LHCN-M2 (cell line): ENCODE data around the gene SV2A. TPM values are rescaled to one million over a fixed set of nuclear protein-coding genes. Genes with fewer than 3 reads are reported as not detected.
"Not testable (repeated sequence)": the region's sequence is repeated elsewhere in the genome, so short reads cannot be mapped to it uniquely, and the experiment has no call there.

Experiments used
- DNase-seq: peaks from one replicate; pipeline ENCODE4 v3.0.0-alpha.2; 2012; ENCODE audit warnings: low read depth
- total RNA-seq: library from RNA; depleted of rRNA; stranded (reverse); fragments of >200 nt; gene quantifications from 2 replicates; pipeline ENCODE4 v1.2.3, GENCODE V29; 2014; rRNA removed

SV2A gene
- total RNA-seq, 1 experiment from 2014 or later: 23.5 TPM

GRCh38 chr1:149886396-149887195 lies 31.0 kb downstream of the SV2A start:
- DNase-seq: peak; percentile 99

GRCh38 chr1:149886121-149886395 lies 31.6 kb downstream of the SV2A start:
- not testable (repeated sequence) for DNase-seq

GRCh38 chr1:149885339-149886120 lies 32.1 kb downstream of the SV2A start:
- peak; percentile 91 for DNase-seq

- DNase-seq: peak; percentile 79
Observed at GRCh38 chr1:149884433-149885338, 33.0 kb downstream of the SV2A start.

- no peak for DNase-seq
Observed at GRCh38 chr1:149883598-149884247, 33.9 kb downstream of the SV2A start.

- no peak for DNase-seq
Observed at GRCh38 chr1:149881876-149882275, 35.8 kb downstream of the SV2A start.

GRCh38 chr1:149879556-149879955 lies 38.1 kb downstream of the SV2A start:
- no peak for DNase-seq

GRCh38 chr1:149877211-149877946 lies 40.3 kb downstream of the SV2A start:
- DNase-seq: no peak

- not testable (repeated sequence) for DNase-seq
Observed at GRCh38 chr1:149873060-149873459, 44.6 kb downstream of the SV2A start.

GRCh38 chr1:149866887-149867286 lies 50.8 kb downstream of the SV2A start:
- not testable (repeated sequence) for DNase-seq

- DNase-seq: not testable (repeated sequence)
Observed at GRCh38 chr1:149861497-149862054, 56.1 kb downstream of the SV2A start.

- not testable (repeated sequence) for DNase-seq
Observed at GRCh38 chr1:149860684-149861496, 56.8 kb downstream of the SV2A start.

GRCh38 chr1:149860271-149860670 lies 57.4 kb downstream of the SV2A start:
- DNase-seq: not testable (repeated sequence)

Other genes with a start within 250 kb of the SV2A start
- not detected in 2 replicates for gene FCGR1A, start 135.2 kb downstream of the SV2A start, total RNA-seq
- gene BOLA1, start 18.3 kb downstream of the SV2A start, total RNA-seq: 14.4 and 18.5 TPM in 2 replicates
- gene SF3B4, start 10.0 kb upstream of the SV2A start, total RNA-seq: 25.4 and 28.9 TPM in 2 replicates
- 6.0 and 7.6 TPM in 2 replicates for gene MTMR11, start 19.0 kb upstream of the SV2A start, total RNA-seq
- 12.0 and 12.1 TPM in 2 replicates for gene OTUD7B, start 92.9 kb upstream of the SV2A start, total RNA-seq
- 39.8 and 41.4 TPM in 2 replicates for gene VPS45, start 149.9 kb upstream of the SV2A start, total RNA-seq
- 107 and 111 TPM in 2 replicates for gene PLEKHO1, start 232.1 kb upstream of the SV2A start, total RNA-seq